A673 (cell line): Measurements from ENCODE around the gene PELI1. TPM values are rescaled to one million over a fixed set of nuclear protein-coding genes. Genes with fewer than 3 reads are reported as not detected.
A peak's percentile ranks its signal among the peaks of the same experiment; 100 is the strongest.

ENCODE experiments used
- BruUV-seq: library from RNA; stranded (reverse); fragments of 400-500 nt; replicated peaks from 2 replicates; lab custom pipeline; 2021; lab: Mats Ljungman, UMichigan
- CTCF ChIA-PET: fragments of 300-600 bp; sonication (Branson Sonifier 250); formaldehyde crosslinking; loops from one replicate; lab custom pipeline; 2022; ENCODE audit warnings: antibody characterized with exemption; lab: Charles Lee
- POLR2A ChIA-PET: fragments of 300-600 bp; sonication (Branson Sonifier 250); formaldehyde crosslinking; loops from one replicate; lab custom pipeline; 2022; ENCODE audit warnings: antibody characterized with exemption; ENCODE audit not compliant: low non-redundant PET; lab: Charles Lee
- DNase-seq: peaks from one replicate; pipeline ENCODE4 v3.0.0-alpha.2; 2015; ENCODE audit warnings: low spot score
- H3K27ac ChIP-seq: fragments of 200-600 bp; sonication (generic); 2 replicates; pipeline ENCODE4 v1.5.1; 2016; ENCODE audit warnings: mixed run types, low read depth, mild to moderate bottlenecking, mixed read lengths, antibody characterized with exemption, low read length; ENCODE audit not compliant: poor library complexity, severe bottlenecking
- H3K27me3 ChIP-seq: fragments of 200-600 bp; sonication (generic); replicated peaks from 2 replicates; pipeline ENCODE4 v1.6.1; 2017; ENCODE audit warnings: mixed run types, low read depth, mild to moderate bottlenecking, mixed read lengths, antibody characterized with exemption, low read length; ENCODE audit not compliant: insufficient read depth, poor library complexity
- H3K36me3 ChIP-seq: fragments of 200-600 bp; sonication (generic); 2 replicates; pipeline ENCODE4 v1.6.1; 2016; ENCODE audit warnings: mixed run types, mild to moderate bottlenecking, mixed read lengths, antibody characterized with exemption, low read length; ENCODE audit not compliant: insufficient read depth, poor library complexity, severe bottlenecking
- H3K4me1 ChIP-seq: fragments of 200-600 bp; sonication (generic); 2 replicates; pipeline ENCODE4 v1.6.1; 2017; ENCODE audit warnings: mixed run types, mild to moderate bottlenecking, mixed read lengths, antibody characterized with exemption, low read length; ENCODE audit not compliant: insufficient read depth, poor library complexity, severe bottlenecking
- H3K4me3 ChIP-seq: fragments of 200-600 bp; sonication (generic); 2 replicates; pipeline ENCODE4 v1.5.1; 2016; ENCODE audit warnings: low read depth, mixed run types, mild to moderate bottlenecking, mixed read lengths, low read length; ENCODE audit not compliant: poor library complexity, severe bottlenecking
- H3K9me3 ChIP-seq: fragments of 200-600 bp; sonication (generic); 2 replicates; pipeline ENCODE4 v1.6.1; 2016; ENCODE audit warnings: mixed run types, low read depth, mild to moderate bottlenecking, mixed read lengths, antibody characterized with exemption, low read length; ENCODE audit not compliant: poor library complexity, severe bottlenecking
- CTCF ChIP-seq: fragments of 300-800, 200-600 bp; sonication (generic); conservative IDR thresholded peaks from 2 replicates; pipeline ENCODE4 v1.5.1; 2017; ENCODE audit warnings: low read depth, mild to moderate bottlenecking, antibody characterized with exemption, low read length, moderate library complexity, mixed read lengths
- EZH2 ChIP-seq: fragments of 200-600 bp; sonication (generic); IDR thresholded peaks from 2 replicates; pipeline ENCODE4 v1.6.1; 2017; ENCODE audit warnings: borderline replicate concordance, low read depth, mild to moderate bottlenecking, mixed read lengths, antibody characterized with exemption, low read length; ENCODE audit not compliant: poor library complexity, severe bottlenecking
- intact Hi-C: fragments of 100-400 bp; cut with micrococcal nuclease; formaldehyde crosslinking; loops from one replicate; pipeline ENCODE4 v1.10.0; 2022; ENCODE audit not compliant: unreplicated experiment
- total RNA-seq: library from RNA; stranded (reverse); gene quantifications from 2 replicates; pipeline ENCODE4 v1.2.3, GENCODE V29; 2021

Gene PELI1
- total RNA-seq, 1 experiment from 2014 or later = 35.1 TPM

DNA sequence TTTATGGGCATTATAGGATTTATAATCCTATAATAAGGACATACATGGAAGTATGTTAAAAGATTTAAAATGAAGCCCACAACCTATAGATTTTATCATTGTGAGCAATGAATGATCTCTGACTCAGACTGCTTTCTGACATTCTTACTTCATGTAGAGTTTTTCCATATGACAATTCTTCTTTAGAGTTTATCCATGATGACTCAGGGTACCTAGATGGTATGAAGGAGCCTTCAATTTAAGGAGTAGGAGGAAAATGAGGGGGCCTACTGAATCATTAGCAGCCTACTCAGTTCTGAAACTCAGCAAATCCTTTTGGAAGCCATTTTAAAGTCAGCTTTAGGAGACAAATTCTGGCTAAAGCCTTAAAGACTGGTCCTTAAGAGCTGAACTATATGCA is 10.4 kb downstream of the PELI1 start:
- H3K36me3 ChIP-seq = no peaks in the 10 kb centered on the region
- peaks cover 39% of the 10 kb centered on the region for H3K4me1 ChIP-seq
- TF ChIP-seq EZH2 (no peak), CTCF (no peak)
- intact Hi-C loops = no loop called here
- ChIA-PET POLR2A (interaction anchor here (0.8 kb wide), 1 partner anchor 178 kb away, joined by 3 read pairs; no protein-coding TSS in a partner anchor), CTCF (no interaction called here)
- no TSS peak for BruUV-seq
- H3K27me3 ChIP-seq = no peaks in the 10 kb centered on the region
- H3K4me3 ChIP-seq = no peak overlapping the region
- no peak overlapping the region for H3K27ac ChIP-seq
- peak; percentile 47 for DNase-seq
- H3K9me3 ChIP-seq = no peaks in the 10 kb centered on the region

GRCh38 chr2:64133354-64133753 is 10.9 kb downstream of the PELI1 start:
- intact Hi-C loops = no loop called here
- H3K9me3 ChIP-seq = no peaks in the 10 kb centered on the region
- H3K27me3 ChIP-seq = no peaks in the 10 kb centered on the region
- TF ChIP-seq EZH2 (no peak), CTCF (no peak)
- no peak for DNase-seq
- no peaks in the 10 kb centered on the region for H3K36me3 ChIP-seq
- H3K4me1 ChIP-seq = peaks cover 43% of the 10 kb centered on the region
- H3K27ac ChIP-seq = no peak overlapping the region
- POLR2A ChIA-PET = interaction anchor here (0.8 kb wide), 1 partner anchor 178 kb away, joined by 3 read pairs; no protein-coding TSS in a partner anchor
- CTCF ChIA-PET = no interaction called here
- no peak overlapping the region for H3K4me3 ChIP-seq
- no TSS peak for BruUV-seq

DNA sequence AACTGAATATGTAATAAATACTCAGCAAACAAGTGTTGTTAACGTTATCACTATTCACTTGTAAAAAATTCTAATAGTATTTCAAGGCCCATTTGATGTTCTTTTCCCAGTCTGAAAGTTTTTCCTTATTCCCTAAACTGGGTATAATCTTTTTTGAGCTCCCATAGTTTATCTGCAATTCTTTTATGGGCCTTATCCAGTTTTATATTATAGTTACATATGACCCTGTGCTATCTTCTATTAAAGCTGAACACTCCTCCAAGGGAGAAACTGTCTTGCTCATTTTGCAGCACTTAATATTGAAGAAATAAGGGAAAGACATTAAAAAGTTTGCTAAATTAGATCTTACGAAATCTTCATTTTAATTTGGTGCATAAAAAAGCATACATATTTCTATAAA is 13.9 kb downstream of the PELI1 start:
- H3K4me3 ChIP-seq = no peak overlapping the region
- no TSS peak for BruUV-seq
- CTCF ChIA-PET = no interaction called here

More for the DNA sequence above, 13.9 kb downstream of the PELI1 start:
- no peaks in the 10 kb centered on the region for H3K36me3 ChIP-seq
- DNase-seq = no peak
- POLR2A ChIA-PET = no interaction called here
- peaks cover 42% of the 10 kb centered on the region for H3K4me1 ChIP-seq
- H3K27ac ChIP-seq = no peak overlapping the region
- no peaks in the 10 kb centered on the region for H3K27me3 ChIP-seq
- no peaks in the 10 kb centered on the region for H3K9me3 ChIP-seq
- intact Hi-C loops = no loop called here
- no peak for TF ChIP-seq CTCF
- no peak for TF ChIP-seq EZH2
